GM12892 (cell line): ENCODE measurements around the gene FKRP.

Source experiments
- POLR2A ChIP-seq: IDR thresholded peaks from 2 replicates; pipeline ENCODE4 v1.6.1; 2011; ENCODE audit warnings: low read depth, low read length, control low read depth
- TAF1 ChIP-seq: IDR thresholded peaks from 2 replicates; pipeline ENCODE4 v1.6.1; 2011; ENCODE audit warnings: low read depth, mild to moderate bottlenecking, control low read depth, low read length, borderline replicate concordance

DNA sequence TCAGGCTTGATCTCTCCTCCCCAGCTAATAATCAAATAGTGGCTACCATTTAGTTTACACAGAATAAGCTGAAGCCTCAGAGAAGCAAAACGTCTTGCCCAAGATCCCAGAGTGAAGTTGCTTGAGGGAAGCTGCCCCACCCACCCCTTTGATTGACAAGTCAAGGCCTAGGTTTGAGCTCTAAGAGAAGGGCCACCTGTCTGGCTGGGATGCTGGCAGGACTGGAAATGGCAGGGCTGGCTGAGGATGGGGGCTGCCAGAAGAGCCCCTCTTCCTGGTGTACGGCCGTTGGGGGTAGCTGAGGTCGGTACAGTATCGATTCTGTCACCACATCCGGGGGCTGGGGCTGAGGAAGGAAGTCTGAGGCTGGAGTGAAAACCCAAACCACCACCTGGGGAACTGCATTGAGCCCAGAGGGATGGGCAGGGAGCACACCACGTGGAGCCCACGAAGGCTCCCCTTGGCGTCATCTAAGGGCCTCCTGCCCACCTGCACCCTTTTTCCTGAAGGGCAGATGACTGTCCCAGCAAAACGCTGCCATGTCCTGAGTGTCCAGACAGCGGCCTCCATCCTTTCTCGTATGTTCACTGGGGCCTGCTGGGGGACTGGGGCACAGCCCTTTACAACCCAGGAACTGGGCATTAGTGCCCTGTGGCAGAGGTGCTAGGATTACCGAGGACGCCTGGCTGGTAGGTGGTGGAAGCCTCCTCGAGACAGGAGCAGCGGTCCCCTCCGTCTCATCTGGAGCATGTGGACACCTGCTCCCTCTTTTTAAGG, 27.5 kb upstream of the FKRP start:
- TF ChIP-seq TAF1 (peak; percentile 43; the same call in 1 of the 2 replicates), POLR2A (peak; percentile 60)
